DOHH2 (cell line): ENCODE data around the gene CALHM1.
A peak's percentile ranks its signal among the peaks of the same experiment; 100 is the strongest.

Experiments used
- H3F3A ChIP-seq: fragments of 200-600 bp; sonication (generic), shearing (Covaris generic); 2 replicates; pipeline ENCODE4 v1.6.0; 2016; ENCODE audit warnings: antibody characterized with exemption, mild to moderate bottlenecking; ENCODE audit not compliant: control insufficient read depth, insufficient read depth
- H3K27ac ChIP-seq: fragments of 200-600 bp; sonication (generic); 2 replicates; pipeline ENCODE4 v1.5.1; 2014; ENCODE audit warnings: low read depth, mild to moderate bottlenecking, low read length, moderate library complexity
- H3K27me3 ChIP-seq: fragments of 200-600 bp; sonication (generic); 2 replicates; pipeline ENCODE4 v1.6.1; 2014; ENCODE audit warnings: mild to moderate bottlenecking, low read length, mixed read lengths; ENCODE audit not compliant: control insufficient read depth
- H3K36me3 ChIP-seq: fragments of 200-600 bp; sonication (generic); 2 replicates; pipeline ENCODE4 v1.6.1; 2014; ENCODE audit warnings: mild to moderate bottlenecking, low read length, moderate library complexity, mixed read lengths; ENCODE audit not compliant: control insufficient read depth
- H3K4me1 ChIP-seq: fragments of 200-600 bp; sonication (generic); 2 replicates; pipeline ENCODE4 v1.6.1; 2014; ENCODE audit warnings: mild to moderate bottlenecking, low read length, mixed read lengths; ENCODE audit not compliant: control insufficient read depth
- H3K4me2 ChIP-seq: fragments of 200-600 bp; sonication (generic); 2 replicates; pipeline ENCODE4 v1.6.0; 2014; ENCODE audit warnings: mild to moderate bottlenecking, low read length, moderate library complexity
- H3K4me3 ChIP-seq: fragments of 200-600 bp; sonication (generic); 2 replicates; pipeline ENCODE4 v1.5.1; 2014; ENCODE audit warnings: mild to moderate bottlenecking, low read length, mixed read lengths
- H3K79me2 ChIP-seq: fragments of 200-600 bp; sonication (generic); 2 replicates; pipeline ENCODE4 v1.6.1; 2014; ENCODE audit warnings: mild to moderate bottlenecking, low read length, mixed read lengths; ENCODE audit not compliant: control insufficient read depth
- H3K9me2 ChIP-seq: fragments of 200-600 bp; sonication (generic); replicated peaks from 2 replicates; pipeline ENCODE4 v1.6.1; 2014; ENCODE audit warnings: mild to moderate bottlenecking, low read length, mixed read lengths; ENCODE audit not compliant: control insufficient read depth
- H3K9me3 ChIP-seq: fragments of 200-600 bp; sonication (generic); 2 replicates; pipeline ENCODE4 v1.6.1; 2014; ENCODE audit warnings: antibody characterized with exemption, low read length, mixed read lengths; ENCODE audit not compliant: control insufficient read depth, insufficient read depth
- H4K20me1 ChIP-seq: fragments of 200-600 bp; sonication (generic); 2 replicates; pipeline ENCODE4 v1.6.0; 2014; ENCODE audit warnings: low read depth, mild to moderate bottlenecking, antibody characterized with exemption, low read length, moderate library complexity; ENCODE audit not compliant: control insufficient read depth, insufficient read depth
- EZH2phosphoT487 ChIP-seq: fragments of 200-600 bp; sonication (generic); IDR thresholded peaks from 2 replicates; pipeline ENCODE4 v1.6.1; 2017; ENCODE audit warnings: borderline replicate concordance, mild to moderate bottlenecking, antibody characterized with exemption, low read length, moderate library complexity, mixed read lengths
- TF ChIP-seq, protein P1 (sequence below): fragments of 200-600 bp; sonication (generic); IDR thresholded peaks from one replicate; pipeline ENCODE4 v1.5.1; 2014; ENCODE audit warnings: antibody characterized with exemption, mild to moderate bottlenecking, low read depth, low read length; ENCODE audit not compliant: poor library complexity, severe bottlenecking

Gene CALHM1

DNA sequence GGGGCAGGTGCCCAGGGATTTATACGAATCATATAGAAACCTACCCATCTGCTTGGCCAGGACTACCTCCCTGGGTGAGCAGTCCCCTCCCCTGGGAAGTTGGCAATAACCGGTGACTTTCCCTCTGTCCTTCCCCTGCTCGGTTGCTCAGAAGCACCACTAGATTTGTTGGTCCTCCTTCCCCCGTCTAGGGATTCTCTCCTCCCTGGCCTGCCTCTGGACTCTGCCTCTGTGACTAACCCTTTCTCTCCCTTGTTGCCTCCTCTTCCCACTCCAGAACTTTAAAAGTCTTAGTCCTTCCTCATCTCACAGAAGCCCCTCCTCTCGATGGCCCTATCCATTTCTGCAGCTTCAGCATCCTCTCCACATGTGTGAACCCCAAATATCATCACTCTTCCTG, 10.5 kb upstream of the CALHM1 start:
- Histone ChIP-seq H3K4me2 (peak overlapping the region; percentile 7; the same call in 1 of the 2 replicates), H3K79me2 (no peaks in the 10 kb centered on the region), H3K27me3 (no peaks in the 10 kb centered on the region), H4K20me1 (no peaks in the 10 kb centered on the region), H3K9me3 (no peaks in the 10 kb centered on the region), H3K9me2 (no peaks in the 10 kb centered on the region), H3K36me3 (no peaks in the 10 kb centered on the region), H3F3A (peaks cover 42% of the 10 kb centered on the region), H3K27ac (peak overlapping the region; percentile 96), H3K4me3 (no peak overlapping the region), H3K4me1 (peaks cover 89% of the 10 kb centered on the region)
- TF ChIP-seq, protein P1, sequence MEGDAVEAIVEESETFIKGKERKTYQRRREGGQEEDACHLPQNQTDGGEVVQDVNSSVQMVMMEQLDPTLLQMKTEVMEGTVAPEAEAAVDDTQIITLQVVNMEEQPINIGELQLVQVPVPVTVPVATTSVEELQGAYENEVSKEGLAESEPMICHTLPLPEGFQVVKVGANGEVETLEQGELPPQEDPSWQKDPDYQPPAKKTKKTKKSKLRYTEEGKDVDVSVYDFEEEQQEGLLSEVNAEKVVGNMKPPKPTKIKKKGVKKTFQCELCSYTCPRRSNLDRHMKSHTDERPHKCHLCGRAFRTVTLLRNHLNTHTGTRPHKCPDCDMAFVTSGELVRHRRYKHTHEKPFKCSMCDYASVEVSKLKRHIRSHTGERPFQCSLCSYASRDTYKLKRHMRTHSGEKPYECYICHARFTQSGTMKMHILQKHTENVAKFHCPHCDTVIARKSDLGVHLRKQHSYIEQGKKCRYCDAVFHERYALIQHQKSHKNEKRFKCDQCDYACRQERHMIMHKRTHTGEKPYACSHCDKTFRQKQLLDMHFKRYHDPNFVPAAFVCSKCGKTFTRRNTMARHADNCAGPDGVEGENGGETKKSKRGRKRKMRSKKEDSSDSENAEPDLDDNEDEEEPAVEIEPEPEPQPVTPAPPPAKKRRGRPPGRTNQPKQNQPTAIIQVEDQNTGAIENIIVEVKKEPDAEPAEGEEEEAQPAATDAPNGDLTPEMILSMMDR = no peak
- TF ChIP-seq EZH2phosphoT487 = no peak

DNA sequence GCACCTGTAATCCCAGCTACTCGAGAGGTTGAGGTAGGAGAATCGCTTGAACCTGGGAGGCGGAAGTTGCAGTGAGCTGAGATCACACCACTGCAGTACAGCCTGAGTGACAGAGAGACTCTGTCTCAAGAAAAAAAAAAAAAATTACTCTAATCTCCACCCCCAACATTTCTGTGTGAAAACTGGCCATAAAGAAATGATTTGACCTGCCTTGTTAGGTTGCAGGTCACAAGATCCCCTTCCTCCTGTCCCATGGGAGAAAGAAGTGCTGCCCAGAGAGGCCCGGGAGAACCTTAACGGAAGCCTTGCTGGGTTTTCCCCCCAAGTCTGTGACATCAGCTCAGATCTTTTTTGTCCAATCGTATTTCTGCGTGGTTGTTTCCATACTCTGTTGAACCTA, 8.7 kb upstream of the CALHM1 start:
- H3K9me3 ChIP-seq = no peaks in the 10 kb centered on the region
- H3K4me1 ChIP-seq = peaks cover 95% of the 10 kb centered on the region
- peak overlapping the region; percentile 96 for H3K27ac ChIP-seq
- H3K4me2 ChIP-seq = peak overlapping the region; percentile 64
- no peaks in the 10 kb centered on the region for H3K27me3 ChIP-seq
- TF ChIP-seq, protein P1 = no peak
- TF ChIP-seq EZH2phosphoT487 = no peak
- H3K36me3 ChIP-seq = no peaks in the 10 kb centered on the region
- H3K9me2 ChIP-seq = no peaks in the 10 kb centered on the region
- H3K4me3 ChIP-seq = peak overlapping the region; percentile 58
- no peaks in the 10 kb centered on the region for H3K79me2 ChIP-seq
- peaks cover 42% of the 10 kb centered on the region for H3F3A ChIP-seq
- H4K20me1 ChIP-seq = no peaks in the 10 kb centered on the region

DNA sequence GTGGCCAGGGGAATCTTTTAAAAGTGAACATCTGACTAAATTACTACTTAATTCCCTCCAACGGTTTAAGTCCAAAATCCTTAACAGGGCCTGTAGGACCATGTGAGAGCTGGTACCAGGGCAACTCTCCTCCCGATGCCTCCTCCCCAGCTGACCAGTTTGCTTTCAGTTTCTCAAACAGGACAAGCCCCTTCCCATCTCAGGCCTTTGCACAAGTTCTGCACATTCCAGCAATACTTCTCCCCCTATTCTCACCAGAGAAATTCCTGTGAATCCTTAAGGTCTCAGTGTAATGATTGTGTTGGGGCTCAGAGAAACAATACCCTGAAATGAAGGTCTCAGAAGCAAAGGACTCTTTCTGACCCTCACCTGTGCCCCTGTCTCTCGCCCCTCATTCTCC, 8.0 kb upstream of the CALHM1 start:
- Histone ChIP-seq H3K79me2 (no peaks in the 10 kb centered on the region), H3K4me3 (peak overlapping the region; percentile 58), H3F3A (peaks cover 41% of the 10 kb centered on the region), H3K27me3 (no peaks in the 10 kb centered on the region), H3K9me3 (no peaks in the 10 kb centered on the region), H3K4me2 (peak overlapping the region; percentile 64), H3K9me2 (no peaks in the 10 kb centered on the region), H4K20me1 (no peaks in the 10 kb centered on the region), H3K36me3 (no peaks in the 10 kb centered on the region), H3K27ac (peak overlapping the region; percentile 96), H3K4me1 (peaks cover 90% of the 10 kb centered on the region)
- TF ChIP-seq, protein P1 = no peak
- TF ChIP-seq EZH2phosphoT487 = no peak
